ENCODE results near the gene XAGE2. TPM values are rescaled to one million over a fixed set of nuclear protein-coding genes. Genes with fewer than 3 reads are reported as not detected.

Gene XAGE2
- total and polyA plus RNA-seq, 2 of the 8 experiments (the other 6 are each of a cell fraction or from before 2014, with no cell fraction given), result not detected

GRCh38 chrX:52368368-52369055 is at the start of gene XAGE2 (continued):
- TF ChIP-seq CREB1 (IDR thresholded peaks at IDR 0.05) (no peak), RBBP5 (IDR thresholded peaks at IDR 0.05; ENCODE audit: borderline replicate concordance, low read depth, low read length) (no peak)

Data from H1 (cell line).